CD14-positive monocyte (primary cell): ENCODE data around the gene TRIM65. TPM values are rescaled to one million over a fixed set of nuclear protein-coding genes. Genes with fewer than 3 reads are reported as not detected.

Experiments
- DNase-seq, 3 donors: peaks; one replicate each; pipeline ENCODE4 v3.0.0-alpha.2; 2011 to 2022
- H2AFZ ChIP-seq: 2 replicates; pipeline ENCODE4 v1.6.0; 2012; ENCODE audit warnings: mild to moderate bottlenecking, low read depth, low read length, inconsistent platforms; ENCODE audit not compliant: insufficient read depth, poor library complexity, severe bottlenecking
- H3K27ac ChIP-seq, 2 donors: 1 replicate in 1 of 2; 2 replicates in 1 of 2; pipeline ENCODE4 v1.5.1; 2012 to 2013; ENCODE audit warnings: low read length in 2 of 2, control low read depth in 1 of 2, inconsistent platforms in 1 of 2, low read depth in 1 of 2, mild to moderate bottlenecking in 1 of 2
- H3K27me3 ChIP-seq, 2 donors: one replicate each; pipeline versions ENCODE4 v1.6.0 to v1.6.1; 2011 to 2013; ENCODE audit warnings: low read length in 2 of 2; ENCODE audit not compliant: control insufficient read depth in 2 of 2, insufficient read depth in 2 of 2
- H3K36me3 ChIP-seq, 2 donors: replicated peaks in 1 of 2; 1 replicate in 1 of 2; 2 replicates in 1 of 2; pipeline versions ENCODE4 v1.5.1 to v1.6.1; 2012 to 2013; ENCODE audit warnings: low read length in 2 of 2, control low read depth in 1 of 2, inconsistent platforms in 1 of 2, mild to moderate bottlenecking in 1 of 2; ENCODE audit not compliant: insufficient read depth in 2 of 2, control insufficient read depth in 1 of 2
- H3K4me1 ChIP-seq, 2 donors: 1 replicate in 1 of 2; 2 replicates in 1 of 2; pipeline versions ENCODE4 v1.5.1 to v1.6.1; 2012 to 2013; ENCODE audit warnings: low read length in 2 of 2, control low read depth in 1 of 2, inconsistent platforms in 1 of 2, mild to moderate bottlenecking in 1 of 2, moderate library complexity in 1 of 2; ENCODE audit not compliant: insufficient read depth in 2 of 2, control insufficient read depth in 1 of 2
- H3K4me2 ChIP-seq: replicated peaks from 2 replicates; pipeline ENCODE3; 2012; ENCODE audit warnings: low read length, moderate library complexity, mild to moderate bottlenecking; ENCODE audit not compliant: poor library complexity, severe bottlenecking; ENCODE audit errors: extremely low read depth
- H3K4me3 ChIP-seq, 3 experiments: fragments of 200-600 bp in 1 of 3; sonication (generic) in 1 of 3; replicated peaks in 1 of 3; 1 replicate in 2 of 3; 2 replicates in 1 of 3; pipeline ENCODE4 v1.5.1; 2011 to 2013; ENCODE audit warnings: low read length in 3 of 3, mild to moderate bottlenecking in 3 of 3, control low read depth in 2 of 3, low read depth in 2 of 3, inconsistent platforms in 1 of 3, moderate library complexity in 1 of 3
- H3K79me2 ChIP-seq: 2 replicates; pipeline ENCODE4 v1.6.0; 2012; ENCODE audit warnings: mild to moderate bottlenecking, control low read depth, inconsistent platforms, low read length, moderate library complexity; ENCODE audit not compliant: insufficient read depth
- H3K9ac ChIP-seq: 2 replicates; pipeline ENCODE4 v1.6.0; 2017; ENCODE audit warnings: low read length, mild to moderate bottlenecking; ENCODE audit not compliant: insufficient read depth, poor library complexity, severe bottlenecking
- H3K9me3 ChIP-seq, 2 donors: replicated peaks in 1 of 2; 1 replicate in 1 of 2; 2 replicates in 1 of 2; pipeline versions ENCODE4 v1.5.1 to v1.6.1; 2012 to 2013; ENCODE audit warnings: low read length in 2 of 2, control low read depth in 1 of 2; ENCODE audit not compliant: control insufficient read depth in 1 of 2, insufficient read depth in 1 of 2
- H4K20me1 ChIP-seq: 2 replicates; pipeline ENCODE4 v1.6.0; 2012; ENCODE audit warnings: mild to moderate bottlenecking, low read length, control low read depth, moderate library complexity; ENCODE audit not compliant: insufficient read depth
- H3K27ac Mint-ChIP-seq, 7 donors: one replicate each; pipeline ENCODE4 v1.8.0; 2020; ENCODE audit warnings: mild to moderate bottlenecking in 7 of 7, mixed read lengths in 7 of 7, moderate library complexity in 6 of 7, inconsistent platforms in 2 of 7
- H3K27me3 Mint-ChIP-seq, 3 donors: one replicate each; pipeline ENCODE4 v1.8.0; 2021 to 2022; ENCODE audit warnings: low read depth in 3 of 3, mild to moderate bottlenecking in 3 of 3, mixed read lengths in 3 of 3, moderate library complexity in 3 of 3, inconsistent platforms in 1 of 3
- H3K36me3 Mint-ChIP-seq, 2 donors: one replicate each; pipeline ENCODE4 v1.8.0; 2020; ENCODE audit warnings: mixed read lengths in 2 of 2, inconsistent platforms in 1 of 2, mild to moderate bottlenecking in 1 of 2
- H3K4me1 Mint-ChIP-seq: one replicate; pipeline ENCODE4 v1.8.0; 2020; ENCODE audit warnings: mild to moderate bottlenecking, mixed read lengths
- H3K4me3 Mint-ChIP-seq, 2 donors: one replicate each; pipeline ENCODE4 v1.8.0; 2020; ENCODE audit warnings: mild to moderate bottlenecking in 2 of 2, mixed read lengths in 2 of 2, moderate library complexity in 1 of 2
- H3K9me3 Mint-ChIP-seq, 7 donors: one replicate each; pipeline ENCODE4 v1.8.0; 2020 to 2022; ENCODE audit warnings: mixed read lengths in 7 of 7, mild to moderate bottlenecking in 6 of 7, moderate library complexity in 6 of 7, inconsistent platforms in 2 of 7
- CTCF ChIP-seq: fragments of 200-600 bp; IDR thresholded peaks from one replicate; pipeline ENCODE4 v1.8.0; 2022; ENCODE audit warnings: antibody characterized with exemption, mild to moderate bottlenecking
- WGBS: methylation state at CpG from one replicate; pipeline ENCODE4 v1.1.5; 2013; ENCODE audit warnings: missing lambda C conversion rate; ENCODE audit not compliant: insufficient coverage; 5-methylcytosine and 5-hydroxymethylcytosine counted together
- intact Hi-C, 2 donors: fragments of 100-400 bp; cut with micrococcal nuclease; formaldehyde crosslinking; loops; one replicate each; pipeline versions ENCODE4 v1.15.0 to v1.15.1; 2023
- polyA plus RNA-seq, 3 donors: library from polyadenylated mRNA; depleted of rRNA in 1 of 3; unstranded in 2 of 3; stranded (reverse) in 1 of 3; fragments of 300-500 nt in 2 of 3; fragments of >200 nt in 1 of 3; fragmentation: Illumina TruSeq in 2 of 3; gene quantifications; 1 replicate in 2 of 3; 2 replicates in 1 of 3; pipeline ENCODE4 v1.2.3, GENCODE V29; 2012 to 2021

The TRIM65 gene
- polyA plus RNA-seq, 3 donors = 5.6 to 10.4 (median 5.9) TPM

- Mint-ChIP-seq H3K36me3 (no peaks in the 10 kb centered on the region), H3K27ac (peak overlapping the region in 1 of 7 donors; percentile 7), H3K9me3 (peaks cover 0 to 2% (median 0%) of the 10 kb centered on the region in 7 donors), H3K4me3 (no peak overlapping the region), H3K4me1 (peaks cover 1% of the 10 kb centered on the region), H3K27me3 (peaks cover 2 to 3% (median 2%) of the 10 kb centered on the region in 3 donors)
- Histone ChIP-seq H3K79me2 (no peaks in the 10 kb centered on the region), H3K4me3 (no peak overlapping the region), H3K27ac (no peak overlapping the region), H3K4me2 (no peak overlapping the region), H3K27me3 (no peaks in the 10 kb centered on the region), H3K36me3 (no peaks in the 10 kb centered on the region), H3K9me3 (no peaks in the 10 kb centered on the region), H4K20me1 (no peaks in the 10 kb centered on the region), H3K9ac (no peak overlapping the region), H3K4me1 (no peaks in the 10 kb centered on the region), H2AFZ (no peak overlapping the region)
- WGBS = 97% methylated on average over 26 of the region's 34 CpGs
- no peak for TF ChIP-seq CTCF
- peak in 1 of 3 donors; percentile 2 for DNase-seq
- intact Hi-C loops = no loop called here
Observed at GRCh38 chr17:75914643-75915267, 18.0 kb upstream of the TRIM65 start.

DNA sequence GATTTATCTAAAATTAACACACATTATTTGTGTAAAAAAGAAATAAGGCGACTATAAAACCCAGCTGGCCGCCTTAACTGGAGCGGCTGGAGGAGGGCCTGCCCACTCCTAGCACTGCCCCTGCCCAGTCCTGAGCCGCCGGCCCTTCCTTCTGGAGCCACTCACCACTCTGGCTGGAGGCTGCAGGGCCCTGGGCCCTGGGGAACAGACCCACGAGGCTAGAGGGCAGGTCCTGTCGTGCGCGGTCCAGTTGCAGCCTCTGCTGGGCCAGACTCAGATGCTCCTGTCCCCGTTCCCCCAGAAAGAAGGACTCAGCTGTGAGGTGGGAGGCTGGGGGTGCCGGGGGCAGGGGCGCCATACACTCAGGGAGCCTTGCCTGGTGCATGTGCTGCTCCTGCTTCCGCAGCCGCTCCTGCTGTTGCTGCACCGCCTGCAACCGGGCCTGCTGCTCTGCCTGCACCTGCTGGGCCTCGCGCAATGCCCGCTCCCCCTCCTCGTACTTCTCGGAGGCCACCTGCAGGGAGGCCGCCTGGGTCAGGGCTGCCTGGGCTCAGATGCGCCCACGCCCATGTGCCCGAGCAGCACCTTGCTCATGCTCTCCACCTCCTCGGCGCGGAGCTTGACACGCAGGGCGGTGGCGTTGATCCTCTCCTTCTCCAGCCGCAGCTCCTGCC is 16.9 kb upstream of the TRIM65 start:
- intact Hi-C loops = no loop called here
- Histone ChIP-seq H3K4me3 (no peak overlapping the region), H3K9me3 (no peaks in the 10 kb centered on the region), H3K4me2 (no peak overlapping the region), H3K36me3 (no peaks in the 10 kb centered on the region), H2AFZ (no peak overlapping the region), H3K9ac (no peak overlapping the region), H3K27ac (no peak overlapping the region), H4K20me1 (no peaks in the 10 kb centered on the region), H3K4me1 (no peaks in the 10 kb centered on the region), H3K27me3 (no peaks in the 10 kb centered on the region), H3K79me2 (no peaks in the 10 kb centered on the region)
- peaks cover 1% of the 10 kb centered on the region for H3K4me1 Mint-ChIP-seq
- 98% methylated on average over 30 of the region's 32 CpGs for whole genome bisulfite sequencing
- TF ChIP-seq CTCF = no peak
- H3K9me3 Mint-ChIP-seq = peaks cover 0 to 2% (median 0%) of the 10 kb centered on the region in 7 donors
- DNase-seq = peak in 1 of 3 donors; percentile 2
- no peak overlapping the region for H3K27ac Mint-ChIP-seq
- no peak overlapping the region for H3K4me3 Mint-ChIP-seq
- H3K36me3 Mint-ChIP-seq = no peaks in the 10 kb centered on the region
- H3K27me3 Mint-ChIP-seq = peaks cover 2 to 3% (median 2%) of the 10 kb centered on the region in 3 donors
